Activated CD4-positive, alpha-beta T cell treated with anti-CD3 and anti-CD28 coated beads, Interleukin-2, amount 50 U/mL, for 1 hour (primary cell): ENCODE data around the gene BORCS5.
A peak's percentile ranks its signal among the peaks of the same experiment; 100 is the strongest.
"Not testable (repeated sequence)": the region's sequence is repeated elsewhere in the genome, so short reads cannot be mapped to it uniquely, and the experiment has no call there.

Experiments
- DNase-seq: peaks from one replicate; pipeline ENCODE4 v3.0.0-alpha.2; 2020

Gene BORCS5

DNA sequence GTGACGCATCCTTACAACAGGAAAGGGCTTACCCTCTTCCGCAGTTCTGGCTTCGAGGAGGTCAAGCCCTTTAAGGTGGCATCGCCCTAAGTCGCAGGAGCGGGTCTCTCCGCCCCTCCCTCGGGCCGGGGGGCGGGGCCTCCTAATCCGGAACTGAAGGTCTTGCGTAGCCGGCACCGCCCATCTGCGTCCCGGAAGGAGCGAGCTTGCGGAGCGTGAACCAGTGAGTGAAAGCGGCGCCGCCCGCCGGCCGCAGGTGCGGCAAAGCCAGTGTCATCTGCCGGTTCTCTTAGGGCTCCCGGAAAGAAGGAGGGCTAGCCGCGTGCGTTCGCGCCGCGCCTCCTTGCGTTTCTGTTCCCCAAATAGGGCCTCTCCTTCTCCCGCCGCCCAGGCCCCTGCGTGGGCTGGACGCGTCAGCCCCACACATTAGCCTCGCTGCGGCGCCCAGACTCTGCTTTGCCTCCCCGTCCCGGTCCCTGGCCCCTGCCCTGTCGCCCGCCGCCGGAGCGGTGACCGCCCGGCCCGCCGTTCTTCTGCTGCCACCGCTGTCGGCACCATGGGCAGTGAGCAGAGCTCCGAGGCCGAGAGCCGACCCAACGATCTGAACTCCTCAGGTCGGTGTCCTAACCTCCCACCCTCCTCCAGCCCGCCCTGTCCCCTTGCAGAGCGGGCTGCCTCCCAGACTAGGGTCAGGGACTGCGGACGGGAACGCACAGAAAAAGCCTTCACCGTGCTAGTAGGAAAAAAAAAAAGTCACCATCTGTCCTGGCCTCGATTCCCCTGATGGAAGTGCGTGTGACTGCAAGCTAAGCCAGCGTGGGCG lies at the start of gene BORCS5:
Gene BORCS5, plus strand, starts transcription at position 183 of the 823 bp plus-strand sequence. Its CDS starts 374 bp downstream, at position 557.
- peak; percentile 98 for DNase-seq

- not testable (repeated sequence) for DNase-seq
Observed at GRCh38 chr12:12310695-12311094, 46.2 kb upstream of the BORCS5 start.

- DNase-seq = no peak
Observed at GRCh38 chr12:12315838-12316237, 41.0 kb upstream of the BORCS5 start.

GRCh38 chr12:12319451-12320183 lies 37.3 kb upstream of the BORCS5 start:
- no peak for DNase-seq

- no peak for DNase-seq
Observed at GRCh38 chr12:12323118-12323517, 33.8 kb upstream of the BORCS5 start.

- DNase-seq = no peak
Observed at GRCh38 chr12:12323591-12323990, 33.3 kb upstream of the BORCS5 start.

GRCh38 chr12:12326262-12326661 lies 30.6 kb upstream of the BORCS5 start:
- no peak for DNase-seq

GRCh38 chr12:12327802-12328201 lies 29.1 kb upstream of the BORCS5 start:
- no peak for DNase-seq

GRCh38 chr12:12331244-12331771 lies 25.6 kb upstream of the BORCS5 start:
- DNase-seq = no peak

DNA sequence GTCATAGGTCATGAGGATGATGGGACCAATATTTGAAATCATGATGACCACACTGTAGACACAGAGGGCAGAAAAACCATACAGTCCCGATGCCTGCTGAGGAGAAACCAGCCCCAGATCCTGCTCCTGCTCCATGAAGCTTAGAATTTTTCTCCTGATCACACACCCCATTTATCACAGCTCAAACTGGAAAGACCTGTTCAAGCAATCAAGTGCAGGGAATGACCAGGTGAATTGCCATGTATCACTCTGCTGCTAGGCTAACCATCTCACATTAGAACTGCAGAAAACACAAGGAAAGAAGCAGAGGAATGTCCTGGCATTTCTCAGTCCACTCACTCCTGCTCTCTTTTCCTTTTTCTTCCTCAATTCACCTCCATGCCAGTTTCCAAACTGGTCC lies 25.0 kb upstream of the BORCS5 start:
- DNase-seq = no peak

DNA sequence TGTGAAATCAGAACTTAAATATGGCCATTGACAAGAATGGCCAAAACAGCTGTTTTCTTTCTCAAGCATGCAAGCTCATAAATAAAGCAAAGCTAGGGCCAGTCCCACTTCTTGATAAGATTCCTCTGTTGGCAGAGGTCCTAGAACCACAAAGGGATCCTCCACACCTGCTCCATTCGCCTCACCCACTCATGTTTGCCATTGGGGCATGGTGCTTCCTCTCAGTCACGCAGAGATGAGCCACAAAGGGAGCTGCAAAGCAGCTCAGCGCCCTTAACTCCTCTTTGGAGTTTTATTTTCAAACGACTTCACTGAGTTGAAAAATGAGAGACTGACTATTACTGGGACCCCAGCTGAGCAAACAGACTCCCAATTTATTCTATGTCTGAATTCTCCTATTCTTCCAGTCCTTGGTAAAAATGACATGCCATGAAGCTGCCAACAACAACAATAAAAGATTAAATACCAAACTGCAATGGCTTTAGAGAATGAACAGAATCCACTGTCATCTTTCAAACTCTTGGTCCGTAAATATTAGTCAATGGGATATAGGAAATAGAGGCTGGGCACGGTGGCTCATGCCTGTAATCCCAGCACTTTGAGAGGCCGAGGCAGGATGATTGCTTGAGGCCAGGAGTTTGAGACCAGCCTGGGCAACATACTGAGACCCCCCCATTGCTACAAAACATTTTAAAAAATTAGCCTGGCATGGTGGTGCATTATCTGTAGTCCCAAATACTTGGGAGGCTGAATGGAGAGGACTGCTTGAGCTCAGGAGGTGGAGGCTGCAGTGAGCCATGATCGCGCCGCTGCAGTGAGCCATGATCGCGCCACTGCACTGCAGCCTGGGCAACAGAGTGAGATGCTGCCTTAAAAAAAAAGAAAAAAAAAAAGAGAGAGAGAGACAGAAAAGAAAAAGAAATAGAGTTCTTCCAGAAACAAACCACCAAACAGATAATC lies 23.2 kb upstream of the BORCS5 start:
- no peak for DNase-seq

DNA sequence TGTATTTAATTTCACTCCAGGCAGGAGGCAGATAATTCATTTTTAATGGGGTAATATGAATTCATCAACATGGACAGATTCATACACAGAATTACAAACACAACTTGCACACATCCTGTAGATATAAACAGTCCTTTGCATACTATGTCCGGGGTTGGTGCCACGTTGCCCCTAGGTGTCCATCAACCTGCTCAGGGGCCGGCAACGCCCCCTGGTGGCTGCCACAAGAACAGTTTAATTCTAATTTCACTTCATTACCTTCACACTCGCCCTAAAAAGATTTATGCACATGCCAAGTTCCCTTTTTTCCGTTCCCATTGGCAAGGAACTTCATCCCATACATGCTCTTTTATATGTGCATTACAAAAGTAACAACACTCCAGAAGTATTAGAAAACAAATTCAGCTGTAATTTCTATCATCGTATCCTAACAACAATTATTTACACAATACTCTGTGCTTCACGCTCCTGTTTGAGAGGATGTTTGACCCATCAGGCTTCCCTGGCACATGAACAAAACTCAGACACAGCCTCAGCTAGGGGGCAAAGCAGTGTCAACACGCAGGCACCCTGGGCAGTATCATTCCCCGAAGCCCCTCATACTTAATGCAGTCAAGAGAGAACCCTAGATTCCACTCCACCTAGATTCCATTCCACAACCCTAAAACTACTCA lies 22.4 kb upstream of the BORCS5 start:
- DNase-seq = peak; percentile 54

DNA sequence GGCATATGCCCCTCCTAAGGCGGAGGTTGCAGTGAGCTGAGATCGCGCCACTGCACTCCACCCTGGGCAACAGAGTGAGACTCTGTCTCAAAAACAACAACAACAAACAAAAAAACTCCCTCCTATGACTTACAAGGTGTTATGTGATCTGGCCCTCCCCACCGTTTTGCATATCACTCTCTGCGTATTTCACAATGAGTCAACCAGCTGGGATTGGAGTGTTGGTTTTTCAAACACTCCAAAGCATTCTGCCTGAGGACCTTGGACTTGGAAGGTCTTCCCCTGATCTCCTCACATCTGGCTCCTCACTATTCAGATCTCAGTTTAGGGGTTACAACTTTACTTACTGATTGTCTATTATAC lies 20.8 kb upstream of the BORCS5 start:
- DNase-seq = no peak

- no peak for DNase-seq
Observed at GRCh38 chr12:12336511-12336910, 20.4 kb upstream of the BORCS5 start.

DNA sequence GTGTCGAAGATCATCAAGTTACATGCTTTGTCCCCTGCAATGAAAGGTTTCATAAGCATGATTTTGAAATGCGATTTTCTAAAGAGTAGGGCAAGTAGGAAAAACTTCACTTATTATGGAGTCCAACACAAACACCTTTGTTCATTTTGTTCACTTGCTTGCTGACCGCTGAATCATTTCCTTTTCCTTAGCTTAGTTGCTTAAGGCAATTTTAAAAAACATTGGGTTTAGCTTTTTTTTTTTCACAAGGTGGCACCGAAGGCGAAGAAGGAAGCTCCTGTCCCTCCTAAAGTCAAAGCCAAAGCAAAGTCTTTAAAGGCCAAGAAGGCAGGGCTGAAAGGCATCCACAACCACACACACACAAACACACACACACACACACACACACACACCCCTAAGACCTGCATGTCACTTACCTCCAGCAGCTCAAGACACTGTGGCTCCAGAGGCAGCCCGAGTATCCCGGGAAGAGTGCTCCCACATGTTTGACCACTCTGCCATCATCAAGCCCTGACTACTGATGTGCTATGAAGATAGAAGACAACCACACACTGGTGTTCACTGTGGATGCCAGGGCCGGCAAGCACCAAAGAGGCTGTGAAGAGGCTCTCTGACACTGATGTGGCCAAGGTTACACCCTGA lies 18.2 kb upstream of the BORCS5 start:
- no peak for DNase-seq

GRCh38 chr12:12349711-12350665 lies 6.9 kb upstream of the BORCS5 start, which contains the start of gene MANSC1:
Gene MANSC1 (minus strand): TSS chr12:12350242. CDS start chr12:12343314, 6,928 bp downstream.
- peak; percentile 31 for DNase-seq

DNA sequence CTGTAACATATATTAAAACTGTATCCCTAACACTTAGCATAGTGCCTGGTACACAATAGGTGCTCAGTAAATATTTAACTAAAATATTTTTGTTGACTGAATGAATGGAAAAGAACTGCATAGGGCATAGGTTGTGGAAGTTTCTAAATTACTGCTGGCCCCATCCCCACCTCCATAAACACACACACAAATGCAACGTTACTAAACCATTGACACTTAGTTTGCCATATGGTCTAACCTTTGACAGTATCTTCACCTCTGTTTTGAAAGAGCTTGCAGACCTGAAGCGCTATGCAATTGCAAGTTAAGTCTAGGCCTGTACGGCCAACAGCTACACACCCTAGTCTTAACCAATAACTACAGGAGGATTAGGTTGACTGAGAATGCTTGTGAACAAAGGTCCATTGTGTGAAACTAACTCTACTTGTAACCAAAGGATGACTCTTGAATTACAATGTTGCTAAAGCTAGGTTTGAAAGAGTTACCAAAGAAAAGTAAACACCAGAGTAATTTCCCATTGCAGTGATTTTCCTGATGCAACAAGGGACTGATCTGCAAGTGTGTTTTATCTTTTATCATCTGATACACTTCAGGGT lies 5.9 kb upstream of the BORCS5 start:
- no peak for DNase-seq

DNA sequence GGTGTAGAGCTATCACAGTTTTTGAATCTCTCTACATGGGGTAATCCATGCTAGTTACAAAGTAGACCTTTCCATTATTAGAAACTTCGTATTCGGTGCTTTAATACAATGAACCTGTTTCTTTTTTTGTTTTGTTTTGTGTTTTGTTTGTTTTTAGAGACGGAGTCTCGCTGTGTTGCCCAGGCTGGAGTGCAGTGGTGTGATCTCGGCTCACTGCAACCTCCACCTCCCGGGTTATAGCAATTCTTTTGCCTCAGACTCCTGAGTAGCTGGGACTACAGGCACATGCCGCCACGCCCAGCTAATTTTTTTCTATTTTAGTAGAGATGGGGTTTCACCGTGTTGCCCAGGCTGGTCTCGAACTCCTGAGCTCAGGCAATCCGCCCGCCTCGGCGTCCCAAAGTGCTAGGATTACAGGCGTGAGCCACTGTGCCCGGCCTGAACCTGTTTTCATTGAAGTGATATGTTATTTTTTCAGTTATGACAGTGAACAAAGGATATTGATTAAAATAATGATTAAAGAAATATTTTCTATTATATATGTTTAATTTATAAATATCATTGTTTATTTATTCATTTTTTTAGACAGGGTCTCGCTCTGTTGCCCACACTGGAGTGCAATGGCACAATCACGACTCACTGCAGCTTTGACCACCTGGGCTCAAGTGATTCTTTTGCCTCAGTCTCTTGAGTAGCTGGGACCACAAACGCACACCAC lies 5.3 kb upstream of the BORCS5 start:
- DNase-seq = not testable (repeated sequence)

- DNase-seq = no peak
Observed at GRCh38 chr12:12353276-12353675, 3.6 kb upstream of the BORCS5 start.
